Stimulated activated CD8-positive, alpha-beta memory T cell treated with anti-CD3 and anti-CD28 coated beads, Interleukin-7, amount 100 ng/mL, for 1 hour (primary cell): ENCODE results near the gene AGAP3.

ENCODE experiments used
- DNase-seq, 2 donors: peaks; one replicate each; pipeline ENCODE4 v3.0.0-alpha.2; 2020; ENCODE audit warnings: low read depth in 2 of 2

AGAP3 gene

DNA sequence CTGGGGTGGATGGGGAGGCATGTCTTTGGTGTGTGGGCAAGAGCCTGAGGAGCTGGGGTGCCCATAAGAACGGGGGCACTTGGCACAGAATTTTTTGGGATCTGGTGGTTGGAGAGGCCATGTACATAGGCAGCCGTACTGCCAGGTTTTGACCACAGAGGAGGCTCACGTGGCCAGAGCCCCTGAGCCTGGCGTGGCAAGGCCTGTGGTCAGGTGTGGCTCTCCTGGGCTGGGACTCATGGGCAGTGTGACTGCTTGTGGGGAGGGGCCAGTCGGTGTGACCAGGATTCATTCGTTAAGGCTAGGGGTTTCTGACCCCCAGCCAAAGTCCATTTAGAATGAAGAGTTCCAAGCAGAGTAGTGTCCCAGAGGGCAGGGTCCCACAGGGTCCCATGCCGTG, 38.2 kb downstream of the AGAP3 start:
- DNase-seq: no peak

DNA sequence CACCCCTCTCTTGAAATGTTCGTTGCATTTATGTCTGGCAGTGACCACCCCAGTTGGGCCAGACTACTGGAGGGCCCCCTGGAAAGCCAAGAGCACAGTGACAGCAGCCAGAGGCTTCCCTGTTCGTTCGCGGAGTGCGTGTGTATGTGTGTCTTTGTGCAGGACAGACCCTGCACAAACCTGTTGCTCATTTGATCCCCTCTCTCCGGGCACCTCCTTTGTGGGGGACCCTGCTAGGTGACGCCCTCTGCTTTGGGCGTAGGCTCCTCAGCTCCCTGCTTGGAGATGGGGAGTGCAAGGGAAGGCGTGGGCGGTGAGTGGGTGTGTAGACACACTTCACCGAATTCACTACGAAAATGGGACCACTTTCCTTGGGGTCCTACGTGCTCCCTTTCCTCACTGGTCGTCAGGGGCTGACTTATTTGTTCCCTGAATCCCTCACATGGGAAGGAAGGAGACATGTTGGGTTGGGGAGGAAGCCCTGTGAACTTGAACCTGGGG, 38.7 kb downstream of the AGAP3 start:
- DNase-seq: no peak

DNA sequence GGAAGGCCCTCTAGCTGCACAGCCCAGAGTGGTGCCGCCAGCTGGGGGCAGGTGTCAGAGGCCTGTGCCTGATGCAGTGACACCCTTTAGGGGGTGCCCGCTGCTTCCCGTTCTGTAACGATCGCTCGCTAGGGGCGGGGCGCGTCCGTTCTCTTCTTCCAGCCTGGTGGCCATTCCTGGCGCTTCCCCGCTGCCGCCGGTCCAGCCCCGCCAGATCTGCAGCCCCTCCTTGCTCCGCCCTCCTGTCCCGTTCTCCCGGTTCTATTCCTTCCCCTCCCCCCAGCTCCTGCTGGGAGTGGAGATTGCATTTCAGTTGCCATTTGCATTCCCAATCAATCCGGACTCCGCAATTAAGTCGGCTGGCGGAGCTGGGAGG, 39.2 kb downstream of the AGAP3 start:
- DNase-seq: no peak

DNA sequence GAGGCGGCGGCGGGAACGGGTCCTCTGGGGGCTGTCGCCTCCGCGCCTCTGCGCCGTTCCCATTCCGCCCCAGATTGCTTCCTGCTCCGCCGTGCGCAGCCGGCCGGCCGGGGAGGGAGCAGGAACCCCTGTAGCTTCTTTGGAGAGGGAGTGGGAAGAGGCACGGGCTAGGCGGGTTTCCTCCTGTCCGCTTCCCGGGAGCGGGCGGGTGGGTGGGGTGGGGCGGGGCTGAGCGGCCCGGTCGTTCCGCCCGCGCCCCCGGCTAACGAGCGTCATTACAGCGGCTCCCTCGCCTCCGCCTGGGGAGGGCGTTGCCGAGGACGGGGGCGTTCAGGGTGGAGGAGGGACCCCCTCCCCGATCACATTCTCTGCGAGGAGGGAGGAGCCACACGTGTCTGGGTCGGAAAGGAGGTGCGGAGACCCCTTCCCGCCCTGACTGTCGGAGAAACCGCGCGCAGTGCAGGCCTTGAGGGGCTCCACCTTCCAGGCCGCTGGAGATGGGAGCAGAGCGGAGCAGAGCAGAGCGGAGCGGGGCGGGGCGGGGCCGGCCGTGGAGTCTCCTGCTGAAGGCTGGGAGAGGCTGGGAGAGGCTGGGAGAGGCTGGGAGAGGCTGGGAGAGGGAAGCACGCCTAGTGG, 39.7 kb downstream of the AGAP3 start:
- no peak for DNase-seq

DNA sequence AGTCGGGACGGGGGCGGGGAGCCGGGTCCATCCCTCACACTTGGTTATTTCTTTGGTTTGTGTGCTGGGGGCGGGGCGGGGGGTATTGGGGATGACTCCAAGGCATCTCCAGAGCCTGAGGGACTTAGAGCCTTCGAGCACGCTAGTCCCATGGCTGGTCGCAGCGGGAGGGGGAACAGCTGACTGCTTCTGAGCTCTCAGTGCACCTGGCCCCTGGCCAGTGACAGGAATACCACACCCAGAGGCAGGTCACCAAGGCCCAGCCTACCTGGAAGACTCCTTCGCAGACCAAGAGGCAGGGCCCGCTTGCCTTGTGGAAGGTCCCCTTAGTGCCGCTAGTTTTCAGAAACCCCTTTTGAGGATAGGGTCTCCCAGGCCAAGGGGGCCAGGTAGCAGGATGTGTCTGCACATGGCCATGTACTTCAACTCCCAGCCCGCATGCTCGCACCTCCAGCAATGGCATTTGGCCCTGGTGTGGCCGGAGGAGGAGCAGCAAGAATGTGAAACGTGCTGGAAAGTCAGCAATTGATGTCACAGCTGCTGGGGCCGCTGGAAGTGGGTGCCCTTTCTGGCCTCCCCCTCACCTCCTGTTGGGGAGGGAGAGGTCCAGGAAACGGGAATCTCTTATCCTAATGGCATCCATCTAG, 40.3 kb downstream of the AGAP3 start:
- no peak for DNase-seq

DNA sequence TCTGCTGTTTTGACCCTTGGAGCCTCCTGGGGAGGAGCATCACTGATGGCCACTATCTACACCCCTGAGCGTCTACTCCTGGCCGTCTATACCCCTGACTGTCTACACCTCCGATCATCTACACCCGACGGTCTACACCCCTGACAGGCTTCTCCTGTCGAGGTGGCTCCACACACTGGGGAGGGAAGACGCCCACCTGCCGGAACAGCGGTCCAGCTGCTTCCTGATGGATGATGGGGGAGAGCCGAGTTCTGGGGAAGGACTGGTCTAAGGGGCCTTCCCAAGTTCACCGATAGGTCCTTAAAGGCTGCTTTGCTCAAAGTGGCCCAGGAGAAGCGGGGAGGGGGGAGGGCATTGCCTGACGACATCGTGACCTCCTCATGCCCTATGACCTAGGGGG, 41.9 kb downstream of the AGAP3 start:
- no peak for DNase-seq

DNA sequence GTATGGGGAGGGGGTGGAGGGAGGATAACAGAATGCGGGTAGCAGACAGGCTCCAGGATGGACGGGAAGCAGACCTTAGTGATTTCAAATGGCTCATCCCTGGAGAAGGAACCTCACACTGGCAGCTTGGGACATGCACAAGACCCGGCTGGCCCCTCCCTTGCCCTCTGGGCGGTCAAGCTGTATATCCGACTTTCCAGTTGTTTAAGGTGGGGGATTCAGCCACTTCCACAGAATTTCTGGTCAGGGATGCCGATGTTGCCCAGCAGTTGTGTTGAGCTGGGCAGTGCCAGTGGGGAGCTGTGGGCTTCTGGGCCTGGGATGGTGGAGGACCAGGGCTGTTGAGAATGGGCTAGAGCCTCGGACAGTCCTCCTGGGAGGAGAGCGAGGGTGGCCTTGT, 42.4 kb downstream of the AGAP3 start:
- no peak for DNase-seq

DNA sequence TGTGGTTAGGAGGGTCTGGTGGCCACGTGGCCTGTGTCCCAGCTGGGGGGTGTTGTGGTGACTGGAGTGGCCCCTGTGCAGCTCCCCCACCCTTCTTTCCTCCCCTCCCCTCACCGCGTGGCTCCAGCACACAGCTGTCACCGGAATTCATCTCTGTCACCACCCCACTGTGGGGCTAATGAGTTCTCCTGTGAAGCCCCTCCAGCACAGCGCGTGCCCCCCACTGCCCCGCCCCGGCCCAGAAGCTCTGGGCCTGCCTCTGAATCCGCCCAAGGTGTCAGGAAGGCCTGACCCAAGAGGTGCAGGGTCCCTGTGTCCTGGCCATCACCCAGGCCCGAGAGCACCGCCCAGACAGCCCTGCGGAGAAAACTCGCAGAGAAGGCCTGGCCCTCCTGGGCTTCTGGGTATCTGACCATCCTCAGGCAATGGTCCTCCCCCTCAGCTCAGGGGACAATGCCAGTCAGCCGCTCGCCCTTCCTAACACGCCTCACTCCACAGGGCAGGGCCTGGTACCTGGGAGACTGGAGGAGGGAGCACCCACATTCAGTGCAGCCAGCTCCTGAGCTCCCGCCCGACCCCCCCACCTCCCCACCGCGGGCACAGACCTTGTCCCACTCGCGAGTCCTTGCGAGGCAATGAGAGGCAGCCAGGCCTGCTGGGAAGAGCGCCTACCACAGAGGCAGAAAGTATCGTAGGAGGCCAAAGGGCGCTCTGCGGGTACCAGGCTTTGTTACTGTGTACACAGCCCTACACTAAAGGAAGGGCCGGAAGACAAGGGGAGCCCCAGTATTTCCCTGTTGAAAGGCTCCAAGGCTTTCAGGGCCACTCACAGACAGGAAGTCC, 43.1 kb downstream of the AGAP3 start:
- DNase-seq: no peak

DNA sequence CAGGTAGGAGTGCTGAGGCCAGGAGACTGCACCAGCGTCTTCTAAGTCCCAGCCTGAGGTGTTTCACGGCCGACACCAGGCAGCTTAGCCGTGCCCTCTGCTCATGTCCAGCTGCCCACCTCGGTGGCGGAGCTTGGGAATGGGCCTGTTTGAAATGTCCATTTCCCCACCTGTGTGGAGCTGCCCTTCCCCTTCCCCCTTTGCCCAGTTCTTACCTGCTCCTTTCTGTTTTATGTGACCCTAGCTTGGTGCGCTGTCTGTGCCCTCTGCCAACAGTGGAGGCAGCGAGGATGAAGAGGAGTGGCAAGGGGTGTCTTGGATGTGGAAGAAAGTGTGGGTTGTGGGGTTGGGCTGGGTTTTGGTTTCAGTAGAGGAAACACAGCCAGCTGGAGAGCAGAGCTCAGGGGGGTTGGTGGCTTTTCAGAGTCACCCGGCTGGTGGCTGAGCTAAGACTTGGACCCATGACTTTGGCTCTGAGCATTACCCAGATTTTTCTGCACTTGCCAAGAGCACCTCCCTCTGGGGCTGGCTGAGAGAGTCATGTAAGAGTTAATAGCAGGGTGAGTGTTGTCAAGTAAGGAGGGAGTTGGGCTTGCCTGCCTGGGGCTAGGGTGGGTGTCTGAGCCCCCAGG, 43.8 kb downstream of the AGAP3 start:
- DNase-seq: no peak

DNA sequence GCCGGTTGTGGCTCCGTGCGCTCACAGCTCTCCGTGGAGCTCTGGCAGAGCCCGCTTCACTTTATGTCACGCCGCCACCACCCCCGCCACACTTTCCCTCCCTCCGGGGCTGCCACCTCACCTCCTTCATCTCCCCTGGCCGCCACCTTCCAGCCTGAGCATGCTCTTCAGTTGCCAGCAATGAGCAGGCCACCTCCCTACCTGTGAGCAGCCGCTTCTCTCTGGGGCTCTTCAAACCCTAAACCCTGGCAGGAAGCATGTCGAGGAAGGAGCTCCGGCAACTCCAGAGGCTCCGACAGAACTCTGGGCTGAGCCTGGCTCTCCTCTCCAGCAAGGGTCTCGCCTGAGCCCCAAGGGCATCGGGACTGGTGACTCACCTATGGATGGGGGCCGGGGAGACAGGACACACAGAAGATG, 44.5 kb downstream of the AGAP3 start:
- no peak for DNase-seq

DNA sequence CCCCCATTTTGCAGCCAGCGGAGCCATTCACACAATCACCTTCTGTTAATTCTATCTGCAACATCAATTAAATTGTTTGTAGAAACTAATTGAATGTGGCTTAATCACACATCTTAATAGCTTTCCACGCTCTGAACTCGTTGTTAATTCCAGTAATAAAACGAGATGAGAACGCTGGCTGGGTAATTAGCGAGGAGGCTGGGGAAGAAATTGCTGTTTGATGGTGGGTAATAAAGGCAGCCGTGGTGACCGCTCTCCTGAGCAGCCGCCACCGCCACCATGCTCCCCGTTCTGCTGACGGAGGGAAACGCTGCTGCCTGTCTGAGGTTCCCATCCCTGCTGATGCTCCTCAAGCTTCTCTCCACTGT, 44.9 kb downstream of the AGAP3 start:
- DNase-seq: no peak

DNA sequence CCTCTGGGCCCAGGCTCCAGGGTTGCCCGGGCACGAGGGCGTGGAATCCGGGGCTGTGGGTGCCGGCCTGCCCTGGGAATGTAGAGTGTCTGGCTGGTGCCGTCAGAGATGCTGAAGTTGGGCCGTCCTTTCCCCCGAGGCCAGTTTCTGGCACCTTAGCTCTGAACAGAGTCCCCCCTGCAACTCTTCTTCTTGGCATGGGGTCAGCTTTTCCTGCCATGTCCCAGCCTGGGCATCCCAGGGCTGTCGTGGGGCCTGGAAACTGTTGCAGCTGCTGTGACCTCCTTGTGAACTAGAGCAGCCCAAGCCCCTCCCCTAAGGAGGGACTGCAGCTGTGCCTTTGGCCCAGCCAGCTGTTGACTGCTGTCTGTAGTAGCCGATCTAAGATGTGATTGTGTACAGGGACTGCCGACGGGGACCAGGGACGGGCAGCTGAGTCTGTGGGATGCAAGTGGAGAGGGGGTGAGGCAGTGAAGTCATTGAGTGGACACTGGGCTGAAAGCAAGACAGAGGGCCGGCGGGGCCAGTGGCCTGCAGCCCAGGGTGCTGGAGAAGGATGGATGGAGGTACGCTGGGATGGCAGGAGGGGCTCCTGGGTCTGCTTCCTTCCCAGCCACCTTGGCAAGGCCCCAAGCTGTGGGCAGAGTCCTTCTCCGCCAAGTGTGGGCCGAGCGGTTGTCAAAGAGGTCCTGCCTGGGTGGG, 45.5 kb downstream of the AGAP3 start:
- DNase-seq: no peak

DNA sequence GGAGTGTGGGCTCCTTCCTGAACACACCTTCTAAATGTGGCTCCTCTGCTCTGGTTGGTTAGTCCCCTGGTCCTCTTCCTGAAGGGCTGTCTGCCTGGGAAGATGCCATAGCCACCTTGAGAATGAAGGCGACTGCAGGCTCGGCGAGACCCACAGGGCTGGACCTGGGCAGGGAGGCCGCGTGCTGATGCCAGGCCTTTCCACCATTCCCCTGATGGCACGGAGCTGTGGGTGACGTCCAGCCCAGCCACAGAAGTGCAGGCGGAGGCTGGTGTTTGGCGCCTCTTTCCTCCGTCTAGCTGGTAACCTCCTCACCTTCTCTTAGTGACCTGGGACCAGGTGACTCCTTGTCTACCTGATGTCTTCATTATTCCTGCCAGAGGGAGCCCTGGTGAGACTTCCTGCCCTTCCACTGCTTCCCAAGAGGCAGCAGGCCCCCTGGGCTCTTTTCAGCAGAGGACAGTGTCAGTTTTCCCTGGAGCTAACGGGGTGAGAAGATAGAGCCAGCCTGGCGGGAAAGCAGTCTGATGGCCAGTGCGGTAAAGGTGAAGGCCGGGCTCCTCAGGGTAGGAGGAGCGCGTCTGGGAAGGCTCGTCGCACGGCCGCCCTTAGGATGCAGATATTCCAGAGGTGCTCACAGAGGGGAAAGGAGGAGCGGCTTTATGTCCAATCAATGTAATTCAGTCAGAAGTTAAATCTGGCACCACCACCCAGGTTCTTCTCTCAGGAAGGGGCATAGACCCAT, 46.4 kb downstream of the AGAP3 start:
- no peak for DNase-seq

DNA sequence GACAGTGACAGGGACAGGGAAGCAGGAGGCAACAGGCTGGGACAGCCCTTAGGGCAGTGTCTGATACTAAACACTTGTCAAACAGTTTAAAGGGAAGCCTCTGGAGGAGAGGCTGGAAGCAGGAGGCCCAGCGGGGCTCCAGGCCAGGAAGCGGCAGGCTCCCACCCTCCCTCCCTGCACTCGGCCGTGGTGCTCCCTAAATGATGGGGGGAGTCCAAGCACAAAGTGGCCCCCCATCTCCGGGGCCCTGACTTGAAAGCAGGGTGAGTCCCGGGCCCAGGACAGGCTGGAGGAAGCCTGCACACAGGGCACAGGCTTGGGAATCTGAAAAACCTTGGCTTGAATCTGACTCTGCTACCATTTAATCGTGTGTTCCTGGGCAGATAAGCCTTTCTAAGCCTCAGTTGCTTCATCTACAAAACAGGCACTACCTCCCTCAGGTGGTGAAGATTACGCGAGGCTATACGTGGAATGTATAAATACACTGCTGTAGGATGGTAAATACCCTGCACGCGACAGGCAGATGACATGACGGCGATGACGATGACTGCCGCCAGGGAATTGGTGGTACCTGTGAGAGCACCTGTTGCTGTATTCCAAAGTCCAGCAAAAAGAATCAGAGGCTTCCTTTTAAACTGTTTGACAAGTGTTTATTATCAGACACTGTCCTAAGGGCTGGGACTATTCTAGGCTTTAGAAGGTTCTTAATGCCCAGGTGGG, 47.2 kb downstream of the AGAP3 start:
- DNase-seq: no peak

DNA sequence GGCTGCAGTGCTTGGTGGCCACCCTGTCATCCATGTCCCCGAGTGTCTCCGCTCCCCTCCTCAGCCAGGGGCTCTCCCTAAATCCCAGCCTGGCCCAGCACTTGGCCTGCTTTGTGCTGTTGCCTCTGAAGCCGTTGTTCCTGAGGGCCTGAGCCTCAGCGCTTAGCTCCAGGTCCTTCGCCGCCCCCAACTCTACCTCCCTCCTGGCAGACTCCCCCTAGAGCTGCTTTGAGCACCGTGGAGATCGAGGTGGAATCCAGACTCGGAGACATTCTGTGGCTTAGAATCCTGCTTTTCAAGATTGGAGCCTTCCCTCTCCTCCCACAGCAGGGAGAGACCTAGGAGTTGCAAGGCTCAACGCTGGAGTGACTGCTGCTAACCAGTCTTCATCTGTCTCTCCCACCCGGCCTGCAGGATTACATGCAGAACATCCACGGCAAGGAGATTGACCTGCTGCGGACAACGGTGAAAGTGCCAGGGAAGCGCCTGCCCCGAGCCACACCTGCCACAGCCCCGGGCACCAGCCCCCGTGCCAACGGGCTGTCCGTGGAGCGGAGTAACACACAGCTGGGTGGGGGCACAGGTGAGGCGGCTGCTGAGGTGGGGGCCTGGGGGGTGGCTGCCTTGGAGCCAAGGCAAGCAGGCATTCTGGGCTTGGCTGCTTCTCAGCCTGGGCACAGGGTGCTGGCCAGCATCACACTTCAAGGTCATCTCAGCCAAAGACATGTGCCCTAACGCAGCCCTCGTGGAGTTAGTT, 47.9 kb downstream of the AGAP3 start:
- no peak for DNase-seq

DNA sequence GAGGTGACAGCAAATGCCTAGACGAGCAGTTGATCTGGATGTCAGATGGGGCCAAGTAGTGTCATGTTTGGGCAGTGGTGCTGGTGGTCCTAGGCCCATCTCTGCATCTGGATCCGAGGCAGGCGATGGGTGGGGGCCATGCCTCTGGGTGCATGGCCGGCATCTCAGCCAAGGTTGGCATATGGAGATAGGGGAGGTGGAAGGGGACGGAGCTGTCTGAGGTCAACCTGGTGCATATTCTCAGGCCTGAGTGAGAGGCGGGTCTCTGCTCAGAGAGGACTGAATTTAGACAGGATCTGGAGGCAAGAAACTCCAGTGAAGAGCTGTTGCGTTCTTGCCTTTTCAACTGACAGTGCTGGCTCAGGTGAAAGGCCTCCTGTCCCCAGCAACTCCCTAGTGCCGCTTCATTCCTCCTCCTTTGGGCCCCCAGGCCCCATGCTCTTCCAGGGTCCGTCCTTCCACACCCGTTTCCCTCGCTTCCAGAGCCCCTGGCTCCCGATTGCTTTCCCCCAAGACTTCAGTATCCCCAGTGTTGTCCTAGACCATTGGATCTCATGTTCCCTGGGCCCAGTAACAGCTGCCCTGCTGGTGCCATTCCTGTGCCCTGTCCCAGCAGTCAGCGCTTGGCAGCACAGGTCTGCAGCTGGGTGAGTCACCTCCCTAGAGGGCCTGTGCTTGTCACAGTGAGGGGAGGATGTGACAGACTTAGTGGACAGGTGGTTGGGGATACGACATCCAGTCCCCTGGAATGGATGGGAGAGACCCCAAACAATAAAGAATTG, 48.7 kb downstream of the AGAP3 start:
- DNase-seq: no peak

DNA sequence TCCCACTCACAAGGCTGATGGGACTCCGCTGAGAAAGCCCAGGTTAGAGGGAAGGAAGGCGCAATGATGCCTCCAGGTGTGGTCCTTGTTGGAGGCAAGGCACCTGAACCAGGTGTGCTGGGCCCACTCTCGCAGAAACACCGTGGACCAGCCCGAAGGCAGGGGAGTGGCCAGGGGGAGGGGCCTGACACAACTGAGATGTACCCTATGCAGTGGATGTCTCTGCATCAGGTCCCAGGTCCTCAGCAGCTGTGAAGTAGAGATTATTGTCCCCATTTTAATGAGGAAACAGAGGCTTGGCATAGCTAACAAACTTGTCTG, 49.2 kb downstream of the AGAP3 start:
- no peak for DNase-seq

DNA sequence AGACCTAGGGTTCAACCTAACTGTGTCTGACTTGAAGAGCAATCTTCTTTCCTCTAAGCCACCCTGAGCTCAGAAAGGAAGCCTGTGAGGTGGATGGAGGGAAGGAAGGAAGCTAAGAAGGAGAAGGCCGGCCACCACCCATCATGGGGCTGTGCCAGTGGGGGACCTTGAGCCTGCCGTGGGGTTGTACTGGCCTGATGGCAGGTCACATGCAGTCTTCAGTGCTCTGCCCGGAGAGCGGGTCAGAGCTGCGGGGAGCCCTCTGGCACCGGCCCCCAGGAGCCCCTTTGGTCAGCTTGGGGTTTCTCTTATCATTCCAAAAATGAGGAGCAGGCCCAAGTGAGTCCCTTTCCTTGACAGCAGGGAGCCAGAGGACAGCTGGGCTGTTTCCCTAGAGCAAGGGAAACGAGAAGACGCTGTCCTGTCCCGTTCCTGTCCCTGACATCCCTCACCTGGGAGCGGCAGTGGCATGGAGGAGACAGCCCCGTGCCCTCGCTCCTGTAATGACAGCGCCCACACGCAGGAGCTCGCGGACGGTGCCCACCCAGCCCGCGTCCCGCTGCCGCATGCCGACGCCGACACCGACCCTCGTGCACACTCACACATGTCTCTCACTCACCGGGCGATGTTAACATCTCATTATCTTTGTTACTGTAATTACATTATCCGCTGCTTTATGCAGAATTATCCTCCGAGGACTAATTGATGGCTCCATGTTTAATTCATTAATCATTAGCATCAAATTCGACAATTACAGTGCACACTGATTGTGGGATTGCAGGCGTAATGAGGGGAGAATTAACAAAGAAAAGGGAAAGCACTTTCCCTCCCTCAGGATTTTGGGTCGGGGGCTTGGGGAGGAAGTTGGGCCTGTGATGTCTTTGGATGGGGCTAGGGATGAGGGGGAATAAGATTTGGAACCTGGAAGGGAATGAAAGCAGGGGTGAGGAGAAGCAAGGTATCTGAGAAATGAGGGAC, 49.9 kb downstream of the AGAP3 start:
- no peak for DNase-seq
